Mammary epithelial cell (primary cell): ENCODE measurements around the gene PPFIBP1.

Experiments
- CTCF ChIP-seq, 2 donors: IDR thresholded peaks in 1 of 2; conservative IDR thresholded peaks in 1 of 2; 2 replicates each; pipeline ENCODE4 v1.5.1; 2011 to 2012; ENCODE audit warnings: inconsistent platforms in 2 of 2, low read length in 2 of 2, mild to moderate bottlenecking in 2 of 2, control low read depth in 1 of 2, low read depth in 1 of 2; ENCODE audit not compliant: insufficient read depth in 1 of 2; ENCODE audit errors: extremely low read depth in 1 of 2
- EZH2 ChIP-seq: IDR thresholded peaks from 2 replicates; pipeline ENCODE4 v1.6.1; 2012; ENCODE audit warnings: low read length, inconsistent platforms, borderline replicate concordance

- TF ChIP-seq CTCF (conservative IDR thresholded peaks at IDR 0.05 in 1 of 2, IDR thresholded peaks at IDR 0.05 in 1 of 2; ENCODE audit: extremely low read depth in 1 of 2, insufficient read depth in 1 of 2, low read depth in 1 of 2, low read length in 2 of 2) = no peak
- no peak for TF ChIP-seq EZH2
Observed at GRCh38 chr12:27508736-27509431, 15.1 kb upstream of the PPFIBP1 start.
